H1 (cell line): ENCODE results near the gene CAMK2N2. TPM values are rescaled to one million over a fixed set of nuclear protein-coding genes. Genes with fewer than 3 reads are reported as not detected.

Source experiments
- CTCF ChIA-PET: fragments of 300-600 bp; sonication (Branson Sonifier 250); formaldehyde crosslinking; loops from one replicate; lab custom pipeline; 2021; ENCODE audit not compliant: partially characterized antibody; lab: Charles Lee
- POLR2A ChIA-PET: fragments of 300-600 bp; sonication (Branson Sonifier 250); formaldehyde crosslinking; loops from one replicate; lab custom pipeline; 2021; ENCODE audit warnings: inconsistent platforms; ENCODE audit not compliant: partially characterized antibody; lab: Charles Lee
- DNase-seq, 2 experiments: peaks; one replicate each; pipeline versions ENCODE4 v3.0.0 to v3.0.0-alpha.2; 2010 to 2022; ENCODE audit warnings: low spot score in 2 of 2, low read depth in 1 of 2, mixed read lengths in 1 of 2
- FAIRE-seq: peaks from 2 replicates; lab custom pipeline; 2011; peaks lifted over from hg19 to GRCh38; lab: Jason Lieb, UNC
- H2AFZ ChIP-seq: 2 replicates; pipeline ENCODE4 v1.8.1; 2012; ENCODE audit warnings: low read length, inconsistent platforms
- H2AK5ac ChIP-seq: 2 replicates; pipeline ENCODE4 v1.6.1; 2013; ENCODE audit warnings: low read depth, low read length
- H2BK120ac ChIP-seq: replicated peaks from 2 replicates; pipeline ENCODE3; 2013; ENCODE audit warnings: low read depth, low read length, inconsistent platforms
- H2BK12ac ChIP-seq: 2 replicates; pipeline ENCODE4 v1.6.1; 2013; ENCODE audit warnings: low read depth, low read length
- H2BK15ac ChIP-seq: 2 replicates; pipeline ENCODE4 v1.6.1; 2013; ENCODE audit warnings: low read length
- H2BK20ac ChIP-seq: 2 replicates; pipeline ENCODE4 v1.6.1; 2013; ENCODE audit warnings: low read length
- H2BK5ac ChIP-seq: 2 replicates; pipeline ENCODE4 v1.6.1; 2013; ENCODE audit warnings: low read depth, low read length
- H3K14ac ChIP-seq: 2 replicates; pipeline ENCODE4 v1.6.1; 2013; ENCODE audit warnings: inconsistent platforms; ENCODE audit not compliant: insufficient read length
- H3K18ac ChIP-seq: 2 replicates; pipeline ENCODE4 v1.6.1; 2013; ENCODE audit warnings: low read length; ENCODE audit errors: extremely low read depth
- H3K23ac ChIP-seq: 2 replicates; pipeline ENCODE4 v1.6.1; 2013; ENCODE audit warnings: inconsistent platforms; ENCODE audit not compliant: insufficient read length
- H3K23me2 ChIP-seq: 2 replicates; pipeline ENCODE4 v1.6.1; 2013; ENCODE audit warnings: low read depth, low read length
- H3K27ac ChIP-seq: 2 replicates; pipeline ENCODE4 v1.6.1; 2011; ENCODE audit warnings: low read depth, low read length, inconsistent platforms
- H3K27me3 ChIP-seq, 4 experiments: replicated peaks in 1 of 4; 1 replicate in 1 of 4; 2 replicates in 3 of 4; pipeline versions ENCODE4 v1.6.1 to v1.8.1; 2011 to 2013; ENCODE audit warnings: low read length in 3 of 4, mild to moderate bottlenecking in 3 of 4, inconsistent platforms in 2 of 4, mixed read lengths in 2 of 4, moderate library complexity in 1 of 4; ENCODE audit not compliant: control insufficient read depth in 3 of 4, insufficient read depth in 3 of 4; ENCODE audit errors: extremely low read depth in 1 of 4
- H3K36me3 ChIP-seq, 4 experiments: 2 replicates each; pipeline versions ENCODE4 v1.6.1 to v1.8.1; 2011 to 2013; ENCODE audit warnings: mild to moderate bottlenecking in 4 of 4, low read length in 3 of 4, moderate library complexity in 2 of 4, control low read depth in 1 of 4, inconsistent platforms in 1 of 4; ENCODE audit not compliant: insufficient read depth in 4 of 4, control insufficient read depth in 2 of 4
- H3K4ac ChIP-seq: replicated peaks from 2 replicates; pipeline ENCODE3; 2013; ENCODE audit warnings: low read length, low read depth, mixed read lengths, inconsistent platforms; ENCODE audit not compliant: insufficient read length
- H3K4me1 ChIP-seq, 4 experiments: replicated peaks in 1 of 4; 1 replicate in 1 of 4; 2 replicates in 3 of 4; pipeline versions ENCODE4 v1.6.1 to v1.8.1; 2011 to 2013; ENCODE audit warnings: low read length in 3 of 4, inconsistent platforms in 2 of 4, mixed read lengths in 1 of 4; ENCODE audit not compliant: insufficient read depth in 4 of 4, control insufficient read depth in 3 of 4
- H3K4me2 ChIP-seq, 2 experiments: 2 replicates each; pipeline versions ENCODE4 v1.6.1 to v1.8.1; 2011 to 2013; ENCODE audit warnings: low read depth in 2 of 2, low read length in 2 of 2, control low read depth in 1 of 2, inconsistent platforms in 1 of 2, mild to moderate bottlenecking in 1 of 2; ENCODE audit not compliant: insufficient read depth in 1 of 2
- H3K4me3 ChIP-seq, 4 experiments: fragments of 200-600, 300-600 bp in 1 of 4; sonication (generic), shearing (Covaris generic), sonication (Bioruptor Twin) in 1 of 4; 2 replicates each; pipeline versions ENCODE4 v1.5.1 to v1.8.1; 2011 to 2016; ENCODE audit warnings: low read length in 4 of 4, low read depth in 3 of 4, control low read depth in 2 of 4, inconsistent platforms in 2 of 4, mild to moderate bottlenecking in 2 of 4, mixed read lengths in 1 of 4, moderate library complexity in 1 of 4; ENCODE audit not compliant: insufficient read depth in 2 of 4; ENCODE audit errors: extremely low read depth in 1 of 4
- H3K56ac ChIP-seq: replicated peaks from 2 replicates; pipeline ENCODE3; 2013; ENCODE audit warnings: low read depth, mild to moderate bottlenecking, mixed read lengths, low read length, inconsistent platforms; ENCODE audit not compliant: insufficient read length
- H3K79me1 ChIP-seq: 2 replicates; pipeline ENCODE4 v1.6.1; 2013; ENCODE audit warnings: low read depth, low read length, control low read depth
- H3K79me2 ChIP-seq, 2 experiments: 2 replicates each; pipeline versions ENCODE4 v1.6.1 to v1.8.1; 2012 to 2013; ENCODE audit warnings: low read length in 2 of 2, mild to moderate bottlenecking in 2 of 2, inconsistent platforms in 1 of 2; ENCODE audit not compliant: insufficient read depth in 2 of 2, control insufficient read depth in 1 of 2
- H3K9ac ChIP-seq, 4 experiments: replicated peaks in 1 of 4; 1 replicate in 1 of 4; 2 replicates in 3 of 4; pipeline versions ENCODE4 v1.6.1 to v1.8.1; 2011 to 2013; ENCODE audit warnings: low read depth in 3 of 4, low read length in 3 of 4, control low read depth in 2 of 4, mild to moderate bottlenecking in 2 of 4, moderate library complexity in 2 of 4, inconsistent platforms in 1 of 4; ENCODE audit errors: extremely low read depth in 1 of 4
- H3K9me3 ChIP-seq, 2 experiments: 2 replicates each; pipeline versions ENCODE4 v1.6.1 to v1.8.1; 2012 to 2013; ENCODE audit warnings: mild to moderate bottlenecking in 2 of 2, moderate library complexity in 2 of 2, control low read depth in 1 of 2, inconsistent platforms in 1 of 2, low read depth in 1 of 2, low read length in 1 of 2, mixed read lengths in 1 of 2; ENCODE audit not compliant: insufficient read depth in 2 of 2
- H4K20me1 ChIP-seq, 2 experiments: replicated peaks in 1 of 2; 2 replicates each; pipeline versions ENCODE3 to v1.8.1; 2011 to 2013; ENCODE audit warnings: inconsistent platforms in 2 of 2, low read length in 2 of 2, mild to moderate bottlenecking in 1 of 2; ENCODE audit not compliant: insufficient read depth in 2 of 2, control insufficient read depth in 1 of 2
- H4K5ac ChIP-seq: 2 replicates; pipeline ENCODE4 v1.6.1; 2013; ENCODE audit warnings: low read length, low read depth, mixed read lengths, inconsistent platforms; ENCODE audit not compliant: insufficient read length
- H4K8ac ChIP-seq: 2 replicates; pipeline ENCODE4 v1.8.0; 2013; ENCODE audit warnings: mild to moderate bottlenecking, moderate library complexity, low read length, inconsistent platforms; ENCODE audit not compliant: insufficient read depth; ENCODE audit errors: extremely low read depth
- H4K91ac ChIP-seq: replicated peaks from 2 replicates; pipeline ENCODE3; 2013; ENCODE audit warnings: low read length, mixed read lengths, inconsistent platforms; ENCODE audit not compliant: insufficient read length
- CBX8 ChIP-seq: fragments of 300-800, 300-1000 bp; sonication (generic); IDR thresholded peaks from 2 replicates; pipeline ENCODE4 v1.7.1; 2016; ENCODE audit warnings: low read depth, low read length, borderline replicate concordance
- JUND ChIP-seq: IDR thresholded peaks from 2 replicates; pipeline ENCODE4 v1.6.1; 2011; ENCODE audit warnings: mild to moderate bottlenecking, improper control_type of control experiment, low read length
- KDM1A ChIP-seq: fragments of 200-600, 300-600 bp; sonication (generic); IDR thresholded peaks from 2 replicates; pipeline ENCODE4 v1.7.1; 2016; ENCODE audit warnings: mild to moderate bottlenecking, low read length, borderline replicate concordance
- USF2 ChIP-seq: IDR thresholded peaks from 2 replicates; pipeline ENCODE4 v1.6.1; 2011; ENCODE audit warnings: low read length, improper control_type of control experiment
- WGBS, 2 experiments: shearing (Covaris generic) in 1 of 2; methylation state at CpG; one replicate each; pipeline versions ENCODE4 v1.1.6 to v1.1.7; 2013 to 2015; ENCODE audit warnings: low lambda C conversion rate in 2 of 2, mixed read lengths in 2 of 2, inconsistent platforms in 1 of 2, low coverage in 1 of 2, missing lambda C conversion rate in 1 of 2; ENCODE audit not compliant: insufficient replicate concordance in 2 of 2, insufficient coverage in 1 of 2, insufficient read length in 1 of 2; ENCODE audit errors: extremely low coverage in 1 of 2, missing lambda C conversion rate in 1 of 2; 5-methylcytosine and 5-hydroxymethylcytosine counted together
- polyA plus RNA-seq, 7 experiments: library from polyadenylated mRNA; depleted of rRNA in 3 of 7; stranded (reverse) in 5 of 7; unstranded in 2 of 7; fragments of >200 nt in 5 of 7; fragments of 200-250 nt in 2 of 7; gene quantifications; 1 replicate in 5 of 7; 2 replicates in 1 of 7; 4 replicates in 1 of 7; pipeline versions ENCODE4 v1.2.1 to v1.2.3, GENCODE V29; 2011 to 2013; ENCODE audit warnings: missing spikeins in 2 of 7, mixed read lengths in 2 of 7
- total RNA-seq: library from RNA; stranded (reverse); fragmentation: NEBNext Ultra II Directional; extraction: Animal tissue kit (Norgen Biotek cat#: 25700); gene quantifications from 2 replicates; pipeline ENCODE4 v1.2.1, GENCODE V29; 2021
- TF ChIP-seq, protein P1 (sequence below): IDR thresholded peaks from 2 replicates; pipeline ENCODE4 v1.6.1; 2012; ENCODE audit warnings: inconsistent platforms

The CAMK2N2 gene
- total and polyA plus RNA-seq, 2 of the 8 experiments (the other 6 are each of a cell fraction or from before 2014, with no cell fraction given): 4.0 to 17.7 TPM

DNA sequence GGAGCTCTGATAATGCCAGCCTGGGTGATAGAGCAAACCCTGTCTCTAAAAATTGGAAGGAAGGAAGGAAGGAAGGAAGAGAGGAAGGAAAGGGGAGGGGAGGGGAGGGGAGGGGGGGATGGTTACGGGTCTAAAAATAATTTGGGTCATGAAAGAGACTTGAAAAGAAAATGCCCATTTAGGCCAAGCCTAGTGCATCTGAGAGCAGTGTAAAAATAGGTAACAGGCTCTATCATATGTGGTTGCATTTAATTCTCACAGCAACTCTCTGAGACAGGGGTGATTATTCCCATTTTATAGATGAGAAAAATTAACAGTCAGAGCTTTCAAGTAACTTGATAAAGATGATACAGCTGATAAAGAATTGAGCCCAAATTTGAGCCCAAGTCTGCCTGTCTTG lies 10.9 kb upstream of the CAMK2N2 start:
- Histone ChIP-seq H3K27ac (no peak overlapping the region), H4K20me1 (peaks cover 0 to 5% of the 10 kb centered on the region in 2 experiments), H3K14ac (no peak overlapping the region), H2BK5ac (no peak overlapping the region), H4K5ac (no peak overlapping the region), H3K4ac (no peak overlapping the region), H4K91ac (no peak overlapping the region), H3K4me3 (no peak overlapping the region), H3K79me2 (no peaks in the 10 kb centered on the region), H3K18ac (no peak overlapping the region), H2AFZ (no peak overlapping the region), H3K9ac (no peak overlapping the region), H3K36me3 (no peaks in the 10 kb centered on the region), H3K23me2 (peaks cover 9% of the 10 kb centered on the region), H4K8ac (no peak overlapping the region), H3K9me3 (peaks cover 0 to 3% of the 10 kb centered on the region in 2 experiments; a peak in 1 of 4 replicates), H2BK120ac (no peak overlapping the region), H3K27me3 (peaks cover 8 to 25% (median 23%) of the 10 kb centered on the region in 4 experiments), H3K4me2 (no peak overlapping the region), H3K4me1 (peaks cover 0 to 7% (median 3%) of the 10 kb centered on the region in 4 experiments; a peak in 5 of 7 replicates), H2AK5ac (no peak overlapping the region), H2BK15ac (no peak overlapping the region), H2BK20ac (no peak overlapping the region), H2BK12ac (no peak overlapping the region), H3K23ac (no peak overlapping the region), H3K79me1 (no peaks in the 10 kb centered on the region; the same call in 1 of the 2 replicates), H3K56ac (no peak overlapping the region)
- FAIRE-seq: no peak
- TF ChIP-seq USF2 (no peak), KDM1A (no peak), CBX8 (no peak), JUND (no peak)
- TF ChIP-seq, protein P1, sequence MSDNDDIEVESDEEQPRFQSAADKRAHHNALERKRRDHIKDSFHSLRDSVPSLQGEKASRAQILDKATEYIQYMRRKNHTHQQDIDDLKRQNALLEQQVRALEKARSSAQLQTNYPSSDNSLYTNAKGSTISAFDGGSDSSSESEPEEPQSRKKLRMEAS: no peak
- DNase-seq: no peak
- POLR2A ChIA-PET: interaction anchor here (0.6 to 1.2 kb wide), 3 partner anchors 12 to 159 kb away, joined by 3 to 4 read pairs (median 3); no protein-coding TSS in a partner anchor
- CTCF ChIA-PET: interaction anchor here (0.9 to 1.2 kb wide), 2 partner anchors 45 to 375 kb away, joined by 3 read pairs; no protein-coding TSS in a partner anchor
- no CpG with 5 or more reads among the region's 1 CpG for WGBS, 2 experiments
